Hematopoietic multipotent progenitor cell treated with erythropoietin and hydrocortisone succinate and interleukin-3 and kit ligand, for 15 days (in vitro differentiated cells): ENCODE results near the gene NSDHL.
"Not testable (repeated sequence)": the region's sequence is repeated elsewhere in the genome, so short reads cannot be mapped to it uniquely, and the experiment has no call there.

ENCODE experiments used
- DNase-seq: peaks from one replicate; pipeline ENCODE4 v3.0.0-alpha.2; 2015; ENCODE audit warnings: low spot score

The NSDHL gene

GRCh38 chrX:152830312-152831305 lies at the start of gene NSDHL, which contains the start of gene CETN2:
TSS of gene NSDHL (plus strand) at chrX:152831063. CDS start at chrX:152846325, 15,262 bp downstream.
TSS of gene CETN2 (minus strand) at chrX:152830757. CDS start at chrX:152830710, 47 bp downstream.
- peak; percentile 92 for DNase-seq

- DNase-seq: not testable (repeated sequence)
These were observed 43.8 kb upstream of the NSDHL start for GRCh38 chrX:152787062-152787461.

DNA sequence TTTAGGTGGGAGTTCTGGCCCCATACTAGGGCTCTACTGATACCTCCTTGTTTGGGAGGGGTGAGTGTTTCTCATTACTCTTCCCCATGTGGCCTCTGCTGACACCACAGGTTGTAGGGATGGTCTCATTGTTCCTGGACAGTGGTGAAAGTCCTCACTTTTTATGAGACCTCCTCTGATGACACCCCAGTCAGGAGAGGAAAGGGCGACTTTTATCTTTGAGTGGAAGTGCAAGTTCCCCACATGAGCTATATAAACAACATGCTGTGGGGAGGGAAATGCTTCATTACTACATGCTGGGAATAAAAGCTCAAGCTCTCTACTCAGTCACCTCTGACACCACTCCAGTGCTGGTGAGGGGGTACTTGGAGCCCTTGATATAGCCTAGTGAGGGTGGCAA lies 31.9 kb upstream of the NSDHL start:
- DNase-seq: no peak

DNA sequence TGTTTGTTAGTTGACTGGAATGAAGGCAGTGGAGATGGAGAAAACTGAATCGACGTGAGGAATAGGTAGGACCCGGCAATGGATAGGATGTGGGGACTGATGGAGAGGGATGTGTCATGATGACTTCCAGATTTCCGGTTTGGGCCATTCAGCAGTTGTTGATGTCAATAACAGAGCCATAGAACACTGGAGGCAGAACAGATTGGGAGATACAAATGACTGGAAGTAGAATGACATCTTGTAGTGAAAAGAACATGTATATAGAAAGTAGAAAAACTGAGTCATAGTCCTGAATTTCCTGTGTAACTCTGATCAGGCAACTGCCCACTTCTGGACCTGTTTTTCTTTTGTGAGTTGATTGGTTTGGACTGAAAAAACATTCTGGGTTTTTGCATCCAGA lies 24.8 kb upstream of the NSDHL start:
- no peak for DNase-seq

DNA sequence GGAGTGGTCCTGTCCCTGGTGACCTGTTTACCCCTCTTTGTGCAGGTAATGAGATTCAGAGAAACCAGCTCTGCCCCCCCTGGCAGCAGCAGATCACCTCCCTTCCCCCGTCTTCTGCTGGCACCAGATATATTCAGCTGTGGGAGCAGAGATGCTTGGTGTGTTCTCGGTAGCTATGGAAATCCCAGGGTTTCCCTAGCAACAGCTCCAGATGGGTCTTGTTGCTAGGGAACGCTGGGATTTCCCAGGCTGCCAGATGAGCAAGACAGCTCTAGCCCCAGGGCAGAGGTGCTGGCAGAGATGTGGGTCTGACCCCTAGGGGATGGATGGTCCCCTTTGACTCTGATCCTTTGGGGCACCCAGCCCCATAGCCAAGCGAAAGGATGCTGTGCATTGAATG lies 20.5 kb upstream of the NSDHL start:
- DNase-seq: no peak

GRCh38 chrX:152813206-152813605 lies 17.7 kb upstream of the NSDHL start:
- DNase-seq: no peak

GRCh38 chrX:152814048-152814447 lies 16.8 kb upstream of the NSDHL start:
- DNase-seq: no peak

DNA sequence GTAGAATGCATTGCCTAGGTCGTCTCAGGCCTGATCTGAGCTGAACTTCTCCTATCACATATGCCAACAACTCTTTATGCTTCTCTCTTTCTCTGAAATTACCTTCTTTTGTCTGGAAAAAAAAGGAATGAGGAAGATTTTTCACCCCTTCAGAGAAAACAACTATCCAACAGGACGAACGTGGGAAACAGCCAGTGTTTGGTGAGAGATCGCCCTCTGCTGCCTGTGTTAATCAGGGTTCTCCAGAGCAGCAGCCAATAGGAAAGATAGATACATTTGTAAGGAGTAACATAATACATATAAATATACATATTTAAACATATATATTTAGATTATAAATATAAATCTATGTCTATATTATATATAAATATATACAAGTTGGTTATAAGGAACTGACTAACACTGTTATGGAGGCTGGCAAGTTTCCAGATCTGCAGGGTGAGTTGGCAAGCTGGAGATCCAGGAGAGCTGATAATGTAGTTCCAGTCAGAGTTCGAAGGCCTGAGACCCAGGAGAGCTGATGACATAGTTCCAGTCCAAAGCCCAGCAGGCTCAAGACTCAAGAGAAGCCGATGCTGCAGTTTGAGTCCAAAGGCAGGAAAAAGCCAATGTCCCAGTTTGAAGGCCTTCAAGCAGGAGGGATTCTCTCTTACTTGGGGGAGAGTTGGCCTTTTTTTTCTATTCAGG lies 13.6 kb upstream of the NSDHL start:
- peak; percentile 54 for DNase-seq

DNA sequence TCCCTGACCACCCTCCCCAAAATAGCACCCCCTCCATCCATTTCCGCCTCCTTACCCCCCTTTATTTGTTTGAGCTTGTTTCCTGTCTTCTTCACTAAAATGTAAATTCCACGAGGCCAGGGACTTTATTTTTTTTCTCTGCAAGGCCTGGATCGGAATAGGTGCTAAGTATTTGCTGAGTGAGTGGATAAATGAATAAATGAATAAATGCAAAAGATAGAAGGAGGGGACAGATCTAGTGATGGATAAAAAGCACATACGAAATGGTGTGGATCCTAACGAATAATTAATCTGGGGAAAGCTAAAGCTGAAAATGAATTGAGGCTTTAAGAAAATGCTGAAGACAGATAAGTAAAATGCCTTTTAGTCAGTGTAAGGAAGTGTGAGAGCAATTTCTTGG lies 12.5 kb upstream of the NSDHL start:
- DNase-seq: no peak

DNA sequence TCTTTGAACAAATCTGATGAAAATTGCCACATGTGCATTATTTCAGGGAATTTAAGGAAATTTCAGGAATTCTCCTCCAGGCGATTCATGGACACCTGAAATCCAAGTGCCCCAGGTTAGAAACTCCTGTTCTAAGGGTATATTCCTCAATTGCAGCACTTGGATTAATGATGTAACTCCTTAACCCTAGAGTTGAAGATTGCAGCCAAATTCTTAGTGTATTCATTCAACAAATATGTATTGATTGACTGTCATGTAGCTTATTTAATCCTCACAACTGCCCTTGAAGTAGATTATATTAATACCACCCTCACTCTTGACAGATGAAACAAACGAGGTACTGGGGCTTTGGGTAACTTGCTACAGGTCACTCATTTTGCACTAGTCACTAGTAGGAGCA lies 11.6 kb upstream of the NSDHL start:
- no peak for DNase-seq

GRCh38 chrX:152819732-152820131 lies 11.1 kb upstream of the NSDHL start:
- DNase-seq: no peak

- DNase-seq: peak; percentile 18
These were observed 9.6 kb upstream of the NSDHL start for GRCh38 chrX:152821145-152821765.

- no peak for DNase-seq
These were observed 8.3 kb upstream of the NSDHL start for GRCh38 chrX:152822383-152823086.

- no peak for DNase-seq
These were observed 7.2 kb upstream of the NSDHL start for GRCh38 chrX:152823657-152824056.

- no peak for DNase-seq
These were observed 6.0 kb upstream of the NSDHL start for GRCh38 chrX:152824841-152825374.

DNA sequence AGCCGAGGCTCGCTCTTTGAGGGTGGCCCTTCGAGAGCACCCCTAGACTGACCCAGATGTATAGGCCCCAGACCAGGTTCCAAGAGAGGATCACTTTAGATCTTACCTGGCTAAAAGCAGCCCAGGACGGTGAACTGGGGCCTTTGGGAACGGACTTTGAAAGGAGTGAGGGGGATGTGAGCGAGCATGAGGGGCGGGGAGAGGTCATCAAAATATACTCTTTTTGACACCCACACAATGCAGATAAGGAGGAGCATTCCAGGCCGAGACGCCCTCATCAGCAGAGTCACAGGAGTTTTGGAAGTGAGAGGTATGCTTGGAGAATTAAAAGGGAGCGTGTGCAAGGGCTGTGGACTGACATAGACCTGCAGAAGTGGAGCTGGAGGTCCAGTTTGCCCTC lies 528 bp downstream of the NSDHL start:
- no peak for DNase-seq

DNA sequence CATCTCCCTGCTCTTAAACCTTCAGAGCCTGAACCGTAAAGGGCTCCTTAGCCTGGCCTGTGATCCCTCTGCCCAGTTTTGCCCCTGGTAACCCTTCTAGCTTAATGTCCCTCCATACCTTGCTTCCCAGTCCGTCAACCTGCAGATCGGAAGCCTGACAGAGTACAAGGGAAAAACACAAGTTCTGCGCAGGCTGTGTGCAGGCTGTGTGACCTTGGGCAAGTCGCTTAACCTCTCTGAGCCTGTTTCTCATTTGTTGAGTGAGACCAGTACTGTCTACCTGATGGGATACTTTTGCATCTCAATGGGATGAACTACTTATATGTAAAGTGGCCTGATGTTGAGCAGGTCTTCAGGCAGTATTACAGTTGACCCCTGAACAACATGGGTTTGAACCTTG lies 1.7 kb downstream of the NSDHL start:
- DNase-seq: no peak

GRCh38 chrX:152833378-152833777 lies 2.5 kb downstream of the NSDHL start:
- DNase-seq: no peak

DNA sequence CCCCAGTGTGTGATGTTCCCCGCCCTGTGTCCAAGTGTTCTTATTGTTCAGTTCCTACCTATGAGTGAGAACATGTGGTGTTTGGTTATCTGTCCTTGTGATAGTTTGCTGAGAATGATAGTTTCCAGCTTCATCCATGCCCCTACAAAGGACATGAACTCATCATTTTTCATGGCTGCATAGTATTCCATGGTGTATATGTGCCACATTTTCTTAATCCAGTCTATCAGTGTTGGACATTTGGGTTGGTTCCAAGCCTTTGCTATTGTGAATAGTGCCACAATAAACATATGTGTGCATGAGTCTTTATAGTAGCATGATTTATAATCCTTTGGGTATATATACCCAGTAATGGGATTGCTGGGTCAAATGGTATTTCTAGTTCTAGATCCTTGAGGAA lies 4.6 kb downstream of the NSDHL start:
- not testable (repeated sequence) for DNase-seq

DNA sequence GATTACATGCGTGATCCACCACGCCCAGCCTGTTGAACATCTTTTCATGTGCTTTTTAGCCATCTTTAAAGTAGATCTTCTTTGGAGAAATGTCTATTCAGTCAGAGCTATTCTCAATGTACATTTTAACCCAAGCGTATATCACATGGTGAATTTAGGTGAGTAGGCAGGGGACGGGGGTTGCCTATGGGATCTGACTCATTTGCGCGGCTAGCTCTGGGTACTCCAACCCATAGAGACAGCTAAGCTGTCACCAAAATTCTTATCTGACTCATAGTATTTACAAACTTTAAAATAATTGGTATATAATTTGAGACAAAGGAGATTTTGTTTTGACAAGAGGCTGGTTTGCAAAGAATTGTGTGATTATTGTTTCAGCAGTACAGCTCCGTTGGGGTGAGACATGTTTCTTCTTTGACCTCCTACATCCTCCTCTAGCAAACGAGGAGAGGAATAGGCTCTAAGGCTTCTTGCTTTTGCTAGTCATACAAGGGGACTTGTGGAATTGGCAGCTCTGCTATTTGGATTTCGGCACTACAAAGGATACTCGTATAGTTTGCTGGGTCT lies 12.0 kb downstream of the NSDHL start:
- DNase-seq: no peak

DNA sequence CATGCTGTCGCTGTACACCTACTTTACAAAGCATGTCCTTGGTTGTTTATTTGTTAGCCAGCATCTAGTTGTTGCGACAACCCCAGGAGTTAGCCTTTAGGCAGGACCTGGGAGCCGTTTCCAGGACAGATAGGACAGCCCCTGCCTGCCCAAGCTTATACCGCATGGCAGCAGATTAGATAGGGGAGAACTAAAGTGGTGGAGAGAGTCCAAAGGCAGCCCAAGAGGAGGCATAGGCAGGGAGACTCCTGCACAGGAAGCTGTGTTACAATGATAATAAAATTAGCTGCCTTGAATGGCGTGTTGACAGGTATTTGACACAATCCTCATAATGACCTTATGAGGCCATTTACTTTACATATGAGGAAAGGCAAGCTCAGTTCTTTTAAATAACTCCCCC lies 13.0 kb downstream of the NSDHL start:
- DNase-seq: peak; percentile 18
